HepG2 (cell line): ENCODE data around the gene UBAP1L. TPM values are rescaled to one million over a fixed set of nuclear protein-coding genes. Genes with fewer than 3 reads are reported as not detected.

Experiments
- ATF2 ChIP-seq: sonication (generic); formaldehyde crosslinking; IDR thresholded peaks from 2 replicates; pipeline ENCODE4 v1.4.0; 2020; ENCODE audit warnings: missing genetic modification reagents
- CEBPG ChIP-seq: IDR thresholded peaks from 2 replicates; pipeline ENCODE4 v1.6.1; 2016
- CTCF ChIP-seq: sonication (generic); formaldehyde crosslinking; IDR thresholded peaks from 2 replicates; pipeline ENCODE4 v1.5.0; 2020; ENCODE audit warnings: mild to moderate bottlenecking, missing genetic modification reagents, moderate library complexity
- EHMT2 ChIP-seq: fragments of 200-600 bp; sonication (generic); IDR thresholded peaks from 2 replicates; pipeline ENCODE4 v1.7.0; 2017; ENCODE audit warnings: antibody characterized with exemption, low read depth, low read length, borderline replicate concordance
- ELF1 ChIP-seq: sonication (generic); formaldehyde crosslinking; IDR thresholded peaks from 2 replicates; pipeline ENCODE4 v1.4.0; 2020; ENCODE audit warnings: missing genetic modification reagents
- HMGA1 ChIP-seq: sonication (generic); formaldehyde crosslinking; conservative IDR thresholded peaks from 2 replicates; pipeline ENCODE4 v1.4.0; 2020; ENCODE audit warnings: missing genetic modification reagents
- MAFK ChIP-seq, 2 experiments: IDR thresholded peaks in 1 of 2; conservative IDR thresholded peaks in 1 of 2; 2 replicates each; pipeline ENCODE4 v1.6.1; 2011; ENCODE audit warnings: improper control_type of control experiment in 2 of 2, low read length in 2 of 2
- MED1 ChIP-seq: sonication (generic); formaldehyde crosslinking; IDR thresholded peaks from 2 replicates; pipeline ENCODE4 v1.4.0; 2020; ENCODE audit warnings: missing genetic modification reagents
- MIXL1 ChIP-seq: IDR thresholded peaks from 2 replicates; pipeline ENCODE4 v1.6.1; 2016
- MNT ChIP-seq: fragments of 450-650 bp; IDR thresholded peaks from 2 replicates; pipeline ENCODE4 v1.6.1; 2016
- NCOA2 ChIP-seq: sonication (generic); formaldehyde crosslinking; IDR thresholded peaks from 2 replicates; pipeline ENCODE4 v1.8.0; 2022; ENCODE audit warnings: inconsistent platforms
- PRPF4 ChIP-seq: fragments of 200-400 bp; formaldehyde crosslinking; IDR thresholded peaks from 2 replicates; pipeline ENCODE4 v1.6.1; 2016; ENCODE audit warnings: low read length, low read depth; ENCODE audit not compliant: poor library complexity, severe bottlenecking
- SNAPC2 ChIP-seq: sonication (generic); formaldehyde crosslinking; IDR thresholded peaks from 2 replicates; pipeline ENCODE4 v1.8.1; 2022; ENCODE audit warnings: mild to moderate bottlenecking, missing genetic modification reagents
- SSRP1 ChIP-seq: IDR thresholded peaks from 2 replicates; pipeline ENCODE4 v1.6.1; 2016; ENCODE audit warnings: control low read depth
- U2AF1 ChIP-seq: fragments of 200-400 bp; formaldehyde crosslinking; optimal IDR thresholded peaks from 2 replicates; pipeline ENCODE3; 2017; ENCODE audit warnings: mild to moderate bottlenecking, low read depth, low read length
- ZFAT ChIP-seq: sonication (generic); formaldehyde crosslinking; conservative IDR thresholded peaks from 2 replicates; pipeline ENCODE4 v1.8.1; 2023; ENCODE audit warnings: missing genetic modification reagents, inconsistent platforms
- ZNF605 ChIP-seq: sonication (generic); formaldehyde crosslinking; IDR thresholded peaks from 2 replicates; pipeline ENCODE4 v1.8.0; 2022; ENCODE audit warnings: mild to moderate bottlenecking, missing genetic modification reagents
- ZNF619 ChIP-seq: sonication (generic); formaldehyde crosslinking; IDR thresholded peaks from 2 replicates; pipeline ENCODE4 v1.4.0; 2020; ENCODE audit warnings: mild to moderate bottlenecking, missing genetic modification reagents
- ZNF747 ChIP-seq: sonication (generic); formaldehyde crosslinking; IDR thresholded peaks from 2 replicates; pipeline ENCODE4 v1.8.1; 2023; ENCODE audit warnings: missing genetic modification reagents, mild to moderate bottlenecking, borderline replicate concordance
- ZNF800 ChIP-seq: sonication (generic); formaldehyde crosslinking; IDR thresholded peaks from 2 replicates; pipeline ENCODE4 v1.4.0; 2020; ENCODE audit warnings: missing genetic modification reagents
- ZNF841 ChIP-seq: sonication (generic); formaldehyde crosslinking; IDR thresholded peaks from 2 replicates; pipeline ENCODE4 v1.8.1; 2023; ENCODE audit warnings: missing genetic modification reagents, borderline replicate concordance
- polyA plus RNA-seq, 8 experiments: library from polyadenylated mRNA; depleted of rRNA in 3 of 8; stranded (reverse) in 7 of 8; unstranded in 1 of 8; fragments of >200 nt; fragmentation: Illumina TruSeq in 4 of 8; extraction: Trizol in 4 of 8; gene quantifications; 2 replicates each; pipeline versions ENCODE4 v1.2.1 to v1.2.3, GENCODE V29; 2011 to 2016; ENCODE audit warnings: low read depth in 4 of 8, missing spikeins in 1 of 8, mixed read lengths in 1 of 8; ENCODE audit not compliant: insufficient read depth in 1 of 8
- total RNA-seq, 5 experiments: library from RNA; depleted of rRNA; stranded (reverse); fragments of >200 nt; fragmentation: Illumina TruSeq; extraction: Trizol; gene quantifications; 2 replicates each; pipeline ENCODE4 v1.2.3, GENCODE V29; 2016; ENCODE audit warnings: low read depth in 1 of 5

Gene UBAP1L
- total and polyA plus RNA-seq, 2 of the 13 experiments (the other 11 are each of a cell fraction or from before 2014, with no cell fraction given), result 0.86 to 1.4 TPM

GRCh38 chr15:65133548-65134200 is 18.7 kb upstream of the UBAP1L start, which contains the start of gene PDCD7 (continued):
- TF ChIP-seq PRPF4 (no peak), CEBPG (CRISPR knock-in tag) (peak; percentile 21; the same call in 1 of the 2 replicates), ZNF747 (CRISPR knock-in tag) (peak; percentile 70; the same call in 1 of the 2 replicates), U2AF1 (no peak), MIXL1 (CRISPR knock-in tag) (peak; percentile 74), MAFK (conservative IDR thresholded peaks at IDR 0.05 in 1 of 2, IDR thresholded peaks at IDR 0.05 in 1 of 2; ENCODE audit: low read length in 2 of 2) (no peak), CTCF (CRISPR knock-in tag) (no peak), ATF2 (CRISPR knock-in tag) (0 out of 2 replicates have a peak, but pooled peaks have one; percentile 15), MNT (no peak), HMGA1 (CRISPR knock-in tag) (no peak), ZNF605 (CRISPR knock-in tag) (no peak; the same call in 1 of the 2 replicates), SSRP1 (CRISPR knock-in tag) (peak; percentile 42; the same call in 1 of the 2 replicates), ZFAT (CRISPR knock-in tag) (no peak), SNAPC2 (0 out of 2 replicates have a peak, but pooled peaks have one; percentile 23), ZNF800 (CRISPR knock-in tag) (no peak), ZNF841 (CRISPR knock-in tag) (no peak), MED1 (peak; percentile 69; the same call in 1 of the 2 replicates), ELF1 (CRISPR knock-in tag) (peak; percentile 80), EHMT2 (no peak), ZNF619 (CRISPR knock-in tag) (0 out of 2 replicates have a peak, but pooled peaks have one; percentile 24), NCOA2 (no peak; the same call in 1 of the 2 replicates)
